Skeletal muscle tissue (tissue), 4 donors: ENCODE data around the gene EPHB3. TPM values are rescaled to one million over a fixed set of nuclear protein-coding genes. Genes with fewer than 3 reads are reported as not detected.

Experiments used
- H3K27ac ChIP-seq: one replicate; pipeline ENCODE4 v1.7.0; 2013; ENCODE audit warnings: mild to moderate bottlenecking, low read depth, low read length, inconsistent platforms
- H3K27me3 ChIP-seq, 3 donors: one replicate each; pipeline ENCODE4 v1.7.0; 2013; ENCODE audit warnings: low read length in 3 of 3; ENCODE audit not compliant: control insufficient read depth in 3 of 3, insufficient read depth in 3 of 3
- H3K36me3 ChIP-seq, 3 donors: one replicate each; pipeline ENCODE4 v1.7.0; 2013; ENCODE audit warnings: low read length in 3 of 3; ENCODE audit not compliant: control insufficient read depth in 3 of 3, insufficient read depth in 3 of 3
- H3K4me1 ChIP-seq, 3 donors: one replicate each; pipeline ENCODE4 v1.7.0; 2013; ENCODE audit warnings: low read length in 3 of 3, mild to moderate bottlenecking in 3 of 3; ENCODE audit not compliant: control insufficient read depth in 3 of 3, insufficient read depth in 3 of 3
- H3K4me3 ChIP-seq, 3 donors: one replicate each; pipeline ENCODE4 v1.7.0; 2013; ENCODE audit warnings: low read length in 3 of 3
- H3K9ac ChIP-seq, 3 donors: one replicate each; pipeline ENCODE4 v1.7.0; 2013; ENCODE audit warnings: low read length in 3 of 3, mild to moderate bottlenecking in 3 of 3, moderate library complexity in 2 of 3, low read depth in 1 of 3
- H3K9me3 ChIP-seq, 3 donors: one replicate each; pipeline ENCODE4 v1.7.0; 2013; ENCODE audit warnings: low read length in 3 of 3; ENCODE audit not compliant: control insufficient read depth in 3 of 3
- total RNA-seq: library from RNA; depleted of rRNA; stranded (reverse); fragments of >200 nt; gene quantifications from one replicate; pipeline ENCODE4 v1.2.3, GENCODE V29; 2014
- donor health status: Osteomylitis.

The EPHB3 gene
- total RNA-seq, 1 donor from 2014 or later = 27.7 TPM

DNA sequence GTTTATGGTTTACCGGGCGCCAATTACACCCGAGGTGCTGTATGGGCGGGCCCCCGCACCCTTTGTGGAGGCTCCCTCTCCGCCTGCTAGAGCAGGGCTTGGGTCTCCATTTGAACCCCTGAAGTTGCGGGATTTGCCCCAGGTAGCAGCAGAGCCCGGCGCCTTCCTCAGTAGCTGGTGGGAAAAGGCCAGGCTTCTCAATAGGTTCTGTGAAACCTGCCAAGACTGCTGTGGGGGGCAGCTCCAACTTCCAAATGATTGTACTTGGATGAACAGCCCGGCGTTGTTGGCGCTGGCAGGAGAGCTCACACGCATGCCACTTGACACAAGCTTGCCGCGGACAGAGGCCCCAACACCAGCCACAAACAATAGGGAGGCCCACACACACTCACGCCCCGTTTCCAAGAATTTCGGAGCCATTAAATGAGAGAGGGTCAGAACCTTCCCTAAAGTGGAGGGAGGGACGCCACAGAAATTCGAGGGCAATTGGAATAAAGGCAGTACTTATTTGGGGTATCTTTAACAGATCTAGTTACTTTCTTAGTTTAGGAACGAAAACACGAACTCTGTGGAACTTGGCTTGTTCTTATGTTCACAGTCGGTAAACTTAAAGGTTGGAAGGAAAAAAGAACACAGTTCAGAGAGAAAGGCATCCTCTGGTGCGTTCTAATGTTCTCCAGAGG, 1.4 kb downstream of the EPHB3 start:
- H3K4me3 ChIP-seq = peak overlapping the region; percentile 19 to 40 (median 35)
- no peak overlapping the region for H3K9ac ChIP-seq
- no peak overlapping the region for H3K27ac ChIP-seq
- H3K36me3 ChIP-seq = no peaks in the 10 kb centered on the region
- H3K9me3 ChIP-seq = no peaks in the 10 kb centered on the region
- H3K27me3 ChIP-seq = peaks cover 9 to 35% (median 24%) of the 10 kb centered on the region in 3 donors
- H3K4me1 ChIP-seq = peaks cover 10 to 29% (median 27%) of the 10 kb centered on the region in 3 donors

DNA sequence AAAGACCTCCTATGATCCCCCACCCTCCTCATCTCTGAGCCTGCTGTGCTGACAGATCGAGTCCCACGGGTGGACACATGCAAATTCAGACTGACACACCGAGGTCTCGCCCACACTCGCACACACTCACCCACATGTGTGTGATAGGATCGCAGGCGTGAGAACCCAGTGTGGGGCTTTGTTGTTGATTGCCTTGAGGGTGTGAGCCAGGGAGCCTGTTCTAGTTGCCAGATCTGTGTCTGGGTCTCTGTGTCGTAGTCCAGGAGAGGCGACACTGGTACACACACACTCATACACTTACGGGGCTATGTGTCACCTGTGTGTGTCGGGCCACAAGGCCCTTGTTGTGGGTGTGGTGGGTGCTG, 2.0 kb downstream of the EPHB3 start:
- Histone ChIP-seq H3K27me3 (peaks cover 5 to 30% (median 25%) of the 10 kb centered on the region in 3 donors), H3K36me3 (no peaks in the 10 kb centered on the region), H3K9ac (no peak overlapping the region), H3K4me1 (peaks cover 14 to 34% (median 32%) of the 10 kb centered on the region in 3 donors), H3K9me3 (no peaks in the 10 kb centered on the region), H3K4me3 (peak overlapping the region; percentile 19 to 40 (median 22)), H3K27ac (no peak overlapping the region)

DNA sequence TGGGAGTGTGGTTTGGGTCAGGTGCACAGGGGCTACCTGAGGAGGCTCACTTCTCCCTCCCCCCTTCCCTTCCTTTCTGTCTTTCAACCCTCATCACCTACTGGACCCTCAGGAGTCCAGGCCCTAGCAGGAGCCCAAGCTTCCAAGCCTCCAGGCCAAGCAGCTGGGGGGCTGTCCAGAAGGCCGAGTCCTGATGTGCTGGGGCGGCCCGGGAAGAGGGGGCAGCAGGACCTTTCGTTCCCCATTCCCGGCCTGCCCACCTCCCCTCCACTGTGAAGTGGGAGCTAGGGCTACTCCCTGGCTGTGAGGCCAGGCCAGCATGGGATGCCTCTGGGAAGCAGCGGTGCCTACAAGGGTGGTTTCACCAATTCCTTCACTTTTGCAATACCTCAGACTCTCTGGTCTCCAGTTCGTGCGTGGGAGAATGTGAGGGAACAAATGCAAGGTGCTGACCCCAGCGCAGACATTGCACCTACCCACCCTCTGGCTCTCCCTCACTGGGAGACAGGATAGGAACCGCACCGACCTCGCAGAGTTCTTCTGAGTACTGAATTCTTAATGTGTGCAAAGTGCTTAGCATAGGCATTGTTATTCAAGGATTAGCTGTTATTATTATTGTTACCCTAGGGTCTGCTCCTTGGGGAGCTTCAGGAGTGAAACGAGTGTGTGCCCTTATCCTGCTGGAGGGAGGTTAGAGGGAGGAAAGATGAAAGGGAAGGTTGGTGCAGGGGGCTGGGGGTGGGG, 2.5 kb downstream of the EPHB3 start:
- Histone ChIP-seq H3K9ac (peak overlapping the region in 1 of 3 donors; percentile 16), H3K27me3 (peaks cover 3 to 26% (median 20%) of the 10 kb centered on the region in 3 donors), H3K27ac (no peak overlapping the region), H3K4me1 (peaks cover 15 to 35% (median 34%) of the 10 kb centered on the region in 3 donors), H3K36me3 (no peaks in the 10 kb centered on the region), H3K9me3 (no peaks in the 10 kb centered on the region), H3K4me3 (peak overlapping the region; percentile 19 to 40 (median 22))

DNA sequence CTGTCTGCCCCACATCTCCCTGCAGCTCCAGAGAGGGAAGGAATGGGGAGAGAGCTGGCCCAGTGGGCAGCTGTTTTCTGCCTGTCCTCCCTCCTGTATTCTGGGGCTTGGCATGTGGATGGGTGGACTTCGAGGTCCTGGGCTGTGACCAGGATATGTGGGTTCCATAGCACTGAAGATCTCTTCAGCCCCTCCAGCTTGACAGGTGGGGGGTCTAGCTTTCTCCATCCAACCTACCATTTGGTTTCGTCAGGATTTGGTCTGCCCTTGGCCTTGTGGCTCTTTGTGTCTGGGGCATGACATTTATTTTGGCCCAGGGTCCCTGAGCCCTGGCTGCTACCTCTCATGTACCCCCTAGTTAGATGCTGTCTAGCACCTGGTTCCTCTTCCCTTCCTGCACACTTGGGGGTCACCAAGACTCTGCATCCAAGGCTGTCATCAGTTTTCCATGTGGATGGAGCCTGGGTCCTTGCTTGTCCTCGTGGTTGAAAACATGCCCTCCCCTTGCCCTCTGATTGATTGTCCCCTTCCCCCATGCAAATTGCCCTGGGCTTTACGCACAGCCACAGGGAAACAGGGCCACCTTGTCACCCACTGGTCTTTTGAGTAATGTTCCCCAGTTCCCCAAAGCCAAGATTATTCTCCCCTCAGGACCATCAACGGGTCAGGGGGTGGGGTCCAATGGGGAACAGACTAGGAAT, 3.2 kb downstream of the EPHB3 start:
- peak overlapping the region in 1 of 3 donors; percentile 16 for H3K9ac ChIP-seq
- peaks cover 19 to 39% (median 39%) of the 10 kb centered on the region in 3 donors for H3K4me1 ChIP-seq
- H3K36me3 ChIP-seq = no peaks in the 10 kb centered on the region
- H3K4me3 ChIP-seq = no peak overlapping the region
- H3K27me3 ChIP-seq = peaks cover 5 to 25% (median 18%) of the 10 kb centered on the region in 3 donors
- H3K9me3 ChIP-seq = no peaks in the 10 kb centered on the region
- H3K27ac ChIP-seq = no peak overlapping the region

DNA sequence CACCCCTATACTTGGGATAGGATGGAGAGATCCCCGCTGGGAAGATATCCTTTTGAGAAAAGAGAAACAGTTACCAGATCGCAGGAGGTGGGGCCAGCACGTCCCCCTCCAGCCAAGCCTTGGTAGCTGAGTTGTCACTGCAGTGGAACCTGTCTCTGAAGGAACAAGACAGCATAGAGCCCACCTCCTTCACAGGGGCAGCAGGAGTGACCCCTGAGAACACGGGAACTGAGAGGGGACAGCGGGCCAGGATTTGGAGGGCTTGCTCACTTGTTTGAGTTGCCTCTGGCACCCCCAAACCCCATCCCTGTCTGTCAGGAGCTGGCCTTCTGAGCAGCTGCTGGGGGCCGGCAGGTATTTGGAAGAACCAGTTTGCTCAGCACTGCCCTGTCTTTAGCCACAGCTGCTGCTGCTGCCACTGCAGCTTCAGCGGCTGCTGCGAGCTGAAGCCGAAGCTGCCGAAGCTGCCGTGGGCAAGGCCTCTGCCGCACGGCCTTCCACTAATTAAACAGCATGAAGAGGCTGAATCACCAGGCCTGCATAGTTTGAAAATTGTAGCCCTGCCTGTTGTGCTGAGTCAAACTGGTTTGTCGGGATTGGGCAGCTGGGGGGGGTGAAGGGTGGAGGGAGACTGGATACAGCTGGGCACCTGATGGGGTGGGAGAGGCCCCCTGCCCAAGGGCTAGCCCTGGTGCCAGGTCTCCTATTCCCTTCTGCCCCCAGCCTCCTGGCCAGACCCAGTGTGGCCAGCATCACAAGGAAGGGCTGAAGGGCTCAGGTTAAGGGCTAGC, 4.0 kb downstream of the EPHB3 start:
- Histone ChIP-seq H3K36me3 (no peaks in the 10 kb centered on the region), H3K4me3 (no peak overlapping the region), H3K9me3 (no peaks in the 10 kb centered on the region), H3K27ac (no peak overlapping the region), H3K4me1 (peaks cover 19 to 36% (median 33%) of the 10 kb centered on the region in 3 donors), H3K27me3 (peaks cover 9 to 25% (median 22%) of the 10 kb centered on the region in 3 donors), H3K9ac (peak overlapping the region in 1 of 3 donors; percentile 16)

DNA sequence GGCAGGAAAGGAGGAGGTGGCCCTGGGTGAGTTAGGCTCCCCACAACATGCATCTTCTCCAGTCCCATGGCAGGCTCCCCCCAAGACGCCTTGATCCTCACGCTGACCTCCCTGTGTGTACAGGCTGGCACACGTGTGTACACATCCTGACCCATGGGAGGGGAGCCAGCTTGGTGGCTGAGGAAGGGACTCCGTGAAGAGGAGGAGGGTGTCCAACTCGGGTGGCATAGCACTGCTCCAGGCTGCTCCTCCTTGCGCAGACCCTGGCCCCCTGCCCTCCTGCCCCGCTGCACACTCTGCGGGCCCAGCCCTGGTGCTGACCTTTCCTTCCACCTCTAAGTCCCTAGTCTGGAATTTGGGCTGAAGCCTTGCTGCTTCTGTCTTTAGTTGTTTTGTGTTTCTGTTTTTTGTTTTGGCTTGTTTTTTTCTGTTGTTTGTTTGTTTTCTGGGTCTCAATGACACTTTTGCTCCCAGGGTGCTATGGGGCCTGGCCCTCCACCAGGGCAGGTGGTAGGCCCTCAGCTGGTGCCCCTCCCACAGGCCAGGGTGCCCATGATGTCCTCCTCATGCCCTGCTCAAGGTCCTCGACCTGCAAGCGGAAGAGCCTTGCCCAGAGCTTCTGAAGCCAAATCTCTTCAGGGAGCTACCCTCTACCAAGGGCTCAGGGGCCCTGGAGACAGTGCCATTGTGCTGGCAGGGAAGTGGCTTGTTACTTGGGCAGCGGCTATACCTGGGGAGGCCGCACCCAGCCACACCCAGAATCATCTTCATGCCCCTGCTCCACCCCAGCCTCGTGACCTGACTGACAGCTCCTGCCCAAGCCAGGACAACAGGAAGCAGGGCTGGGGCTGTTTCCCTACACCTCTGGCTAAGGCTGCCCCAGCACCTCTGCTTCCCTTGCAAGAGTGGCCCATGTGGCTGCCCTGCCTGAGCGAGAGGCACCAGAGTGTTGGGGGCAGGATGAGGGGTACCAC, 5.1 kb downstream of the EPHB3 start:
- H3K9ac ChIP-seq = no peak overlapping the region
- H3K27ac ChIP-seq = no peak overlapping the region
- no peaks in the 10 kb centered on the region for H3K9me3 ChIP-seq
- no peak overlapping the region for H3K4me3 ChIP-seq
- H3K36me3 ChIP-seq = no peaks in the 10 kb centered on the region
- peaks cover 9 to 28% (median 25%) of the 10 kb centered on the region in 3 donors for H3K27me3 ChIP-seq
- H3K4me1 ChIP-seq = peaks cover 13 to 28% (median 24%) of the 10 kb centered on the region in 3 donors

DNA sequence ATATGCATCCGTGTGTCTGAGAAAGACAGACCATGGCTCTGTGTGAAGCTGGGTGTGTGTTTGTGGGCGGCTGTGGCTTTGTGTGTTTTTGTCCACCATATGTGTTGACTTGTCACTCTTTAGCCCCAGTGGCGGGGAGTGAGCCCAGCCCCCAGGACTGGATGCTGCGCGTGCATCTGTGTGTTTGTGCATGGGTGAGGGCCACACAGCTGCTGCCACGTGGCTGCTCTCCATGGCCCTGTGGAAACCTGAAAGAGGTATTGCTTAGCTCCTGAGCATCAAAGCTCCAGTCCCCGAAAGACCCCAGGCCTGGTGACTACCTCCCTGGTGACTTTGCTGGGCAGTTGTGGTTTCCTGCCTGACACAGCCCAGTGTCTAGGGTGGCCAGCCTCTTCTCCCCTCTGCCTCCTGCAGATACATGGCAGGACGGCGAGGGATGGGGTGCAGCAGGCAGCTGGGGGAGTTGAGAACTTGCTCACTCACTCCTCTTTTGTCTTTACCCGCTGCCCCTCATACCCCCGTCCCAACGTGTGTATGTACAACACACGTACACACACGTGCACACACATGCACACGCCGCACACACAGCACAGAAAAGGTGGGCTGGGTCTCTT, 6.5 kb downstream of the EPHB3 start:
- peak overlapping the region in 1 of 3 donors; percentile 33 for H3K9ac ChIP-seq
- H3K27me3 ChIP-seq = peaks cover 9 to 36% (median 25%) of the 10 kb centered on the region in 3 donors
- H3K4me1 ChIP-seq = peaks cover 13 to 28% (median 21%) of the 10 kb centered on the region in 3 donors
- peak overlapping the region in 1 of 3 donors; percentile 13 for H3K4me3 ChIP-seq
- H3K9me3 ChIP-seq = no peaks in the 10 kb centered on the region
- H3K36me3 ChIP-seq = no peaks in the 10 kb centered on the region
- H3K27ac ChIP-seq = peak overlapping the region; percentile 51

DNA sequence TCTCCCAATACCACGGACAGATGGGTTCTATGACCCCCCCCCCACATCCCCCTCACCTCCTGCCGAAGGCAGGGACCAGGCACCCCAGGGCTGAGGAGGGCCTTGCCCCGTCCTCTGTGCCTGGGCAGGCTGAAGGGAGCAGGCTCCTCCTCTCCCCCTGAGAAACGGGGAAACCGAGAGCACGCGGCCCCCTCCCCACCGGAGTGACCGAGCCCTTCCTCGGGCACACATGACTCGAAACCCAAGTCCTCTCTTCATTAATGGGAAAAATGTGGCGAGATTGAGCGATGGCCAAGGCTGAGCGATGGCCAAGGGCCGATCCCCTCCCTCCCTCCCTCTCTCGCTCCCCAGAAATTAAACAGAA, 7.0 kb downstream of the EPHB3 start:
- Histone ChIP-seq H3K4me1 (peaks cover 13 to 26% (median 21%) of the 10 kb centered on the region in 3 donors), H3K9ac (peak overlapping the region in 1 of 3 donors; percentile 54), H3K4me3 (peak overlapping the region in 2 of 3 donors; percentile 13 to 46), H3K27me3 (peaks cover 9 to 36% (median 25%) of the 10 kb centered on the region in 3 donors), H3K27ac (peak overlapping the region; percentile 51), H3K9me3 (no peaks in the 10 kb centered on the region), H3K36me3 (no peaks in the 10 kb centered on the region)
